GM21717 (cell line): ENCODE results near the gene USH1G.

Experiments
- ATAC-seq: cut with Tn5 transposase; IDR thresholded peaks from one replicate; pipeline ENCODE4 v1.9.1; 2021; ENCODE audit warnings: mild to moderate bottlenecking, moderate library complexity; ENCODE audit not compliant: unreplicated experiment

USH1G gene

GRCh38 chr17:74954665-74955421, 31.8 kb upstream of the USH1G start:
- no peak for ATAC-seq

DNA sequence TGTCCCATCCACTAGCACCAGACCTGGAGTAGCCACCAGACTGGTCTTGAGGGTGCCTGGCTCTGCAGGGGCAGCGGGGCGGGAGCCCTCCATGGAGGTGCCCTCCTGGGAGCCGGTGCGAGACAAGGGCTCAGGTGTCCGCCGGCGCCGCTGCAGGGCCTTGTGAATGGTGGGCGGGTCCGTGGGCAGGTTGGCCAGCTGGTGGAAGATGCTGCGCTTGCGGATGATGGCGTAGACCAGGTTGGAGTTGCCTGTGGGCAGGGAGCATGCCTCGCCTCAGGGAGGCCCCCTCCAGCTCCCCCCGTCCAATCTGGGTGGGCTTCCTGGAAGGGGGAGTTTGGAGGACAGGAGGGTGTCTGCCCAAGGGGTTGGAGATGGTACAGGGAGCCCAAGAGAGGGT, 31.1 kb upstream of the USH1G start:
- no peak for ATAC-seq

GRCh38 chr17:74953134-74953687, 30.2 kb upstream of the USH1G start:
- no peak for ATAC-seq

DNA sequence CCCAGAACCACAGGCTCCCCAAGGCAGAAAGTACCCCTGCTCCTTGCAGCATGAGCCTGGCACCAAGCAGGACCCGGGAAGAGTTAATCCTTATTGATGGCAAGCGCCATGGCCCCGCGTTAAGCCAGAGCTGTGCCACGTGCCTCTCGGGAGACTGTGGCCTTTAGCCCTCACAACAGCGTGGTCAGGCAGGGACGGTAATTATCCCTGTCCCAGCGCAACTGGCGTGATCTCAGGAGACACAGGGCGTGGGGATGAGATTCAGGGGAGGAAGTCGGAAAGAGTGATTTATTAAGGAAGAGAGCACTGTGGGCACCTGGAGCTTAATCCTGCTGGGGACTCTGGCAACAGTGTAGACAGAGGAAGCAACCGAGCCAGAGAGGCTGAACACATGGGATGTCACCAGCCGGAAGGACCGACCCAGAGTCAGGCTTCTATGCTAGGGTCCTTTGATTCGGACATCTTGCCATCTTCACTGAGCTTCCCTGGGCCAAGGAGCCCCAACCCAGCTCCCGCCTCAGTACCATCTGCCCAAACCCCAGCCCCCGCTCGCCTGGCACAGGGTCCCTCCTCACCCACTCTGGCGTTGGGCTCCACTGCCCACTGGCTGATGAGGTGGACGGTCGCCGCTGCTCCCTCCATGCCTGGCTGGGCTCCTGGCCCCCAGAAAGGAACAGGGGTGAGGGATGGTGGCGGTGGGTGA, 29.5 kb upstream of the USH1G start:
- no peak for ATAC-seq

DNA sequence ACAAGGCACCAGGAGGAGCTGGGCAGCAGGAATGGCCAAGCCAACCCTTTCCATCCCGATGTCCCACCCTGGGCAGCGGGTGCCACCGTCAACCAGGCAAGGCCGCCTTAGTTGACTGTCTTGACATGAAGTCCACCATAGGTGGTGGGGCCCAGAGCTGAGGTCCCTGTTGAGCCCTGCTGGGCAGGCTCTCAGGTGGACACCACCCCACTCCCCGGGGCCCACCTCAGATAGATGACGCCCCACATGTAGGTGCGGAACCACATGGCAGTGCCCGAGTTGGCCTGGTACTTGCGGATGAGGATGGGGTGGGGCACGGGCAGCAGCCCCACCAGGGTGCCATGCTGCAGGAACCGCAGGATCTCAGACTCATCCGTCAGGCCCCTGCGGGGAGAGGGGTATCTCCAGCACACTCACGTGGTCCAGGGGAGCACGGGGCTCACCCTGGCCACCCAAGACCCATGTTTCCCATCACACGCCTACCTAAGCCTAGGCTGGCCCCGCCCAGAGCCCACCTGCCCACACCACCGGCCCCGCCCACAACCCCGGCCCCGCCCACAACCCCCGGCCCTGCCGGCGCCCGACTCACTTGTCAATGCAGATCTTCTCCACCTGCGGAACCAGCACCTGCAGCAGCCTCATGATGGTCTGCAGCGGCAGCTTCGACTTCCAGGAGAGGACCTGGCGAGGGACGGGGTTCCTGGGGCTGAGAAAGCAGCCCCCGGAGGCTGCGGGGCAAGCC, 28.8 kb upstream of the USH1G start:
- no peak for ATAC-seq

- no peak for ATAC-seq
Observed at GRCh38 chr17:74951065-74951464, 28.0 kb upstream of the USH1G start.

- no peak for ATAC-seq
Observed at GRCh38 chr17:74950207-74950606, 27.2 kb upstream of the USH1G start.

GRCh38 chr17:74949455-74950115, 26.5 kb upstream of the USH1G start:
- ATAC-seq: no peak

- no peak for ATAC-seq
Observed at GRCh38 chr17:74947041-74947754, 24.1 kb upstream of the USH1G start.

DNA sequence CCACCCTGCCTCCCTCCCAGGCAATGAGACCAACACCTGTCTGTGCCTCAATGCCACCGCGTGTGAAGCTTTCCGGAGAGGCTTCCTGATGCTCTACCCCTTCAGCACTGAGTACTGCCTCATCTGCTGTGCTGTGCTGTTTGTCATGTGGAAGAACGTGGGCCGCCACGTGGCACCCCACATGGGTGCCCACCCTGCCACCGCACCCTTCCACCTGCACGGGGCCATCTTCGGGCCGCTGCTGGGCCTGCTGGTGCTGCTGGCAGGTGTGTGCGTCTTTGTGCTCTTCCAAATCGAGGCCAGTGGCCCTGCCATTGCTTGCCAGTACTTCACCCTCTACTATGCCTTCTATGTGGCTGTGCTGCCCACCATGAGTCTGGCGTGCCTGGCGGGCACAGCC, 23.6 kb upstream of the USH1G start:
- ATAC-seq: no peak

GRCh38 chr17:74945543-74945942, 22.5 kb upstream of the USH1G start:
- ATAC-seq: no peak

DNA sequence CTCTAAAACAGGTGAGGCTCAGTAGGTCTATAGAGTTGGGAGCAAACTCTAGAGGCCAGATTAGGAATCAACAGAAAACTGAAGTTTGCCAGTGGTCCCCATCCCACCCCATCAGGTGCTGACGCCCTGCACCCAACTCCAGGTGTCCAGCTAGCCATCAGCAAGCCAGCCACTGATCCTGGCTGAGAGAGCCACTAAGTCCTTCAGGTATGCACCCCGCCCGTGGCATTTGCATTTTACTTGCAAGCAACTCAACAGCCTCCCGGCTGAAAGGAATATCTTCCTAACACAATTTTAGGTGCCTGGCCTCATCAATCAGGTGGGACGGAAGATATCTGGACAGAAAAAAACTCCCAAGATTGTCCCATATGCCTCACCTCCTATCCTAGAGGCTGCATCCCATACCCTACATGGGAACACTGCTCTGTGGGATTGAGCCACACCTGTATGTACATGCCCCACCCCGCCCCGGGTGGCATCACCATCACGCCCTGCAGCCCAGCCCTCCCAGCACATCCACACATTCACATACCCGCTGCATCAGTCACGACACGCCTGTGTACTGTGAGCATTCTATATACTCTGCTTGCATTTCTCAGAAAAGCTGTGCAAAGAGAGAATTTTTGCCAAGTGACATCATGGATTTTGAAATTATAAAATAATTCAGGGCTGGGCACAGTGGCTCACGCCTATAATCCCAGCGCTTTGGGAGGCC, 20.9 kb upstream of the USH1G start:
- ATAC-seq: no peak

DNA sequence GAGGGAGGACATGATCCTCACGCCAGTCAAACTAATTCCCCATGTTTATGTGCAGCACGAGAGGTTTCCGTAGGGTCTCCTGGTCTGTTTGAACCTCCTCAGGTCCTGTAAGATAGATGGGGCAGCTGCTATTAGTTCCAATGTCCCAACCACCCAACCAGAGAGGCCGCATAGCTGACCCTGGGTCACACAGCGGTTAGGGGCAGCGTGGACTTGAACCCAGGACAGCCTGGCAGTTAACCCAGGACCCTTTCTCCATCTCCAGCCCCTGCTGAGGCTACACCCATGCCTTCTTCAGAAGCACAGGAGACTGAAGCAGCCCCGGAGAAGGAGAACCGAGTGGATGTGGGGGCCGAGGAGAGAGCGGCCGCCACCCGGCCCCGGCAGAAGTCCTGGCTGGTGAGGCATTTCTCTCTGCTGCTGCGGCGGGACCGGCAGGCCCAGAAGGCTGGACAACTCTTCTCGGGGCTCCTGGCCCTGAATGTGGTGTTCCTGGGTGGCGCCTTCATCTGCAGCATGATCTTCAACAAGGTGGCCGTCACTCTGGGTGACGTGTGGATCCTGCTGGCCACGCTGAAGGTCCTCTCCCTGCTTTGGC, 18.2 kb upstream of the USH1G start:
- ATAC-seq: no peak

- no peak for ATAC-seq
Observed at GRCh38 chr17:74939534-74939933, 16.5 kb upstream of the USH1G start.

DNA sequence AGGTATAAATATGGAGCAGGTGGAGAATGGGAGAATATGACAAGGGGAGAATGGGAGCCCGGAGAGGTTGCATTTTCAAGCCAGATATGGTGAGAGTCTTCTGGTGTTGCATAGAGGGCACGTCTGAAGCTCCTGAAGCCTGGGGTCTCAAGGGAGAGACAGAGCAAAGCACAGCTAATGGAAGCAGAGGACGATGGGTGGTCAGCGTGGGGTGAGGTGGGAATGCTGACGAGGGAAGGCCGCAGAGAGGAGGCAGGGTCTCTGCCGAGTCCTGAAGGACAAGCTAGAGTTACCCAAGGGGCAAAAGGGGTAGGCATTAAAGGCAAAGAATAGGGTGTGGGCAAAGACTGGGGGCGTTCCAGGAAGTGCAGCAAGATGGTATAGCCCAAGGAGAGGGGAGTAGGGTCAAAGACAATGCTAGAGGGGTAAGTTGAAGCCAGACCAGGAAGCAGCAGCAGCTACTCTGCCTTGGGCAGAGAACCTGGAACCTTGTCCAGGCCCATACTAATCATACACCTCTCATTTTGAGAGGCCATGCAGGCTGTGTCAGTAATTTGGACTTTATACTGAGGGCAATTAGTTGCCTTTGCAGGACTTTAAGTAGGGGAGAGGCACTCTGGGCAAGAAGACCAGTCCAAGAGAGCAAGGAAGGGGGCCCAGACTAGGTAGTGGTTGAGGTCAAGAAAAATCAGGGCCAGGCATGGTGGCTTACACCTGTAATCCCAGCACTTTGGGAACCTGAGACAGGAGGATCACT, 15.3 kb upstream of the USH1G start:
- ATAC-seq: no peak

DNA sequence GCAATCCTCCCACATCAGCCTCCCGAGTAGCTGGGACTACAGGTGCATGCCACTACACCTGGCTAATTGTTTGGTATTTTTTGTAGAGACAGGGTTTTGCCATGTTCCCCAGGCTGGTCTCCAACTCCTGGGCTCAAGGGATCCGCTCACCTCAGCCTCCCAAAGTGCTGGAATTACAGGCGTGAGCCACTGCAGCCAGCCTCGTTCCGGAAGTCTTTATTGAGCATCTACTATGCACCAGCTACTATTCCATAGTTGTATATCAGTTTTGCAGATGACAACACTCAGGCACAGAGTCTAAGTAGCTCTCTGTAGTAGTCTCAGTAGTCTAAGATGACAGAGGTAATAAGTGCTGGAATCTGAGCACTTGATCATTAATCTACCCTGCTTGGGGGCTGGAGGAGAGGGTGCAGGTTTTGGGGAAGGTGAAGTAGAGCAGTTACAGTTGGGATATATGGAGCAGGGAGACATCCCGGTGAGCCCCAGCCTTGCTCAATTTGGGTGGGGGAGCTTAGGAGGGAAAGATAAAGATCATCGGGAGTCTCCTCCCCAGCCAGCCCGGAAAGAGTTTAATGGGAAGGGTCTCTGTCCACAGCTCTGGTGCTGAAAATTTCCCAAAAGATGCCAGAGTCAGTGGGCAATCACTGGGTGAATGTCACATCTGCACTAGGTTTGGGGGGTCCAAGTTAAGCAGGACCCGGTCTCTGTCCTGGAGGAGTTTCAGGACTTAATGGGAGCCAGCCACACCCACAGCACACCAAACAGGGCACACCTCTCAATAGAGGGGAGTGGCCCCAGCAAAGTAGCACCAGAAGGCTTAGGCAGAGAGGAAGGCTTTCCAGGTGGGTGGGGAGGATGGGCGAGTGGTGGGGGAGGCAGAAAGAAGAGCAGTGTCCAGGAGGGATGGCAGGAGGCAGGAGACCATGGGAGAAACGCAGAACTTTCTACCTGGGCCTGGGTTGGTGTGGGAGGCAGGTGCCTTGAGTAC, 14.3 kb upstream of the USH1G start:
- no peak for ATAC-seq

DNA sequence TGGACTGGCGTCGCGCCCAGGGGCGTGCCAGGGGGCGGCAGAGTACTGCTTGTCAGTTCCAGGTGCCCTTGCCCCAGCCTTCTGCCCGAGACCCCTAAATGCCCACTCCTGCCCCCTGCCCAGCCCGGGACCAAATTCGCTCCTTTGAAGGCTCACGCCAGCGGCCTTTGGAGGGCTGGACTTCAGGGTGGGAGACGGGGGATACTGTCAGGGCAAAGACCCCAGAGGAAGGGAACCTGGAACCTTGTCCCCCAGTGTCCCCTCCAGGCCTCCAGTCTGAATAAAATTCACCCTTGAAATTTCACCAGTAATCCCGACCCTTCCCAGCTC, 13.4 kb upstream of the USH1G start:
- no peak for ATAC-seq
